ENCODE data around the gene PROX1.

DNA sequence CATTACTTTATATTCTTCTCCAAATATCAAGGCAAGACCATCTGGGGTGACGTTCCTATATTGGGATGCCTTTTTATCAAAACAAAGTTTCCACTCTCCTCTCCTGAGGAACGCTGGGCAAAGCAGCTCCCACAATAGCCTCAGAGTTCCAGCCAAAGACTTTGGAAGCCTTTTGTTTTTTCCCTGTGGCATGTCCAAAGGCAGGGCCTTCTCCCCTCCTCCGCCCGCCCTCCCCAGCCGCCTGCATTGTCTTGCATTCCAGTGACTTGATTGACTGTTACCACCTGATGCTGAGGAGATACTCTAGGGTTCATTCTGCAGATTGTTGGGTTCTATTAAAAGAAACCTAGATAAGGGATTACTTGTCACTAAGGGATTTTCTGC lies 43.5 kb downstream of the PROX1 start:
- TF ChIP-seq CTCF (IDR thresholded peaks at IDR 0.05) (no peak), POLR2A (IDR thresholded peaks at IDR 0.05) (no peak)

Data from body of pancreas (tissue), 4 donors.